Colon (tissue), 2 donors: Measurements from ENCODE around the gene DPH6.
"Not testable (repeated sequence)": the region's sequence is repeated elsewhere in the genome, so short reads cannot be mapped to it uniquely, and the experiment has no call there.

Source experiments
- FAIRE-seq: peaks from 2 replicates; lab custom pipeline; 2012; peaks lifted over from hg19 to GRCh38; lab: Jason Lieb, UNC
- donor health status: control.
- donor health status: control.

DPH6 gene

GRCh38 chr15:35485411-35485810 is 60.6 kb downstream of the DPH6 start:
- no peak for FAIRE-seq

- no peak for FAIRE-seq
These were observed 61.6 kb downstream of the DPH6 start for GRCh38 chr15:35484231-35484945.

GRCh38 chr15:35481992-35482391 is 64.0 kb downstream of the DPH6 start:
- no peak for FAIRE-seq

GRCh38 chr15:35481064-35481463 is 64.9 kb downstream of the DPH6 start:
- no peak for FAIRE-seq

GRCh38 chr15:35479423-35479822 is 66.5 kb downstream of the DPH6 start:
- no peak for FAIRE-seq

- no peak for FAIRE-seq
These were observed 68.4 kb downstream of the DPH6 start for GRCh38 chr15:35477312-35478262.

GRCh38 chr15:35471024-35471423 is 74.9 kb downstream of the DPH6 start:
- FAIRE-seq: no peak

GRCh38 chr15:35470441-35470840 is 75.5 kb downstream of the DPH6 start:
- FAIRE-seq: no peak

GRCh38 chr15:35466476-35466875 is 79.5 kb downstream of the DPH6 start:
- peak; percentile 5 for FAIRE-seq

- FAIRE-seq: no peak
These were observed 80.2 kb downstream of the DPH6 start for GRCh38 chr15:35465783-35466182.

GRCh38 chr15:35460616-35461015 is 85.3 kb downstream of the DPH6 start:
- FAIRE-seq: no peak

- FAIRE-seq: no peak
These were observed 87.6 kb downstream of the DPH6 start for GRCh38 chr15:35458176-35458856.

GRCh38 chr15:35455201-35455600 is 90.8 kb downstream of the DPH6 start:
- FAIRE-seq: no peak

GRCh38 chr15:35450492-35450891 is 95.5 kb downstream of the DPH6 start:
- FAIRE-seq: no peak

- FAIRE-seq: no peak
These were observed 97.7 kb downstream of the DPH6 start for GRCh38 chr15:35448294-35448693.

- no peak for FAIRE-seq
These were observed 100.1 kb downstream of the DPH6 start for GRCh38 chr15:35445891-35446290.

- FAIRE-seq: peak; percentile 76
These were observed 101.3 kb downstream of the DPH6 start for GRCh38 chr15:35444557-35445204.

GRCh38 chr15:35443376-35443775 is 102.6 kb downstream of the DPH6 start:
- no peak for FAIRE-seq

- FAIRE-seq: no peak
These were observed 103.2 kb downstream of the DPH6 start for GRCh38 chr15:35442742-35443141.

GRCh38 chr15:35441279-35441678 is 104.7 kb downstream of the DPH6 start:
- FAIRE-seq: not testable (repeated sequence)

GRCh38 chr15:35440265-35440664 is 105.7 kb downstream of the DPH6 start:
- no peak for FAIRE-seq

- FAIRE-seq: no peak
These were observed 106.7 kb downstream of the DPH6 start for GRCh38 chr15:35439291-35439690.
